ENCODE data around the gene SYCE3.
"Not testable (repeated sequence)": the region's sequence is repeated elsewhere in the genome, so short reads cannot be mapped to it uniquely, and the experiment has no call there.

The SYCE3 gene

DNA sequence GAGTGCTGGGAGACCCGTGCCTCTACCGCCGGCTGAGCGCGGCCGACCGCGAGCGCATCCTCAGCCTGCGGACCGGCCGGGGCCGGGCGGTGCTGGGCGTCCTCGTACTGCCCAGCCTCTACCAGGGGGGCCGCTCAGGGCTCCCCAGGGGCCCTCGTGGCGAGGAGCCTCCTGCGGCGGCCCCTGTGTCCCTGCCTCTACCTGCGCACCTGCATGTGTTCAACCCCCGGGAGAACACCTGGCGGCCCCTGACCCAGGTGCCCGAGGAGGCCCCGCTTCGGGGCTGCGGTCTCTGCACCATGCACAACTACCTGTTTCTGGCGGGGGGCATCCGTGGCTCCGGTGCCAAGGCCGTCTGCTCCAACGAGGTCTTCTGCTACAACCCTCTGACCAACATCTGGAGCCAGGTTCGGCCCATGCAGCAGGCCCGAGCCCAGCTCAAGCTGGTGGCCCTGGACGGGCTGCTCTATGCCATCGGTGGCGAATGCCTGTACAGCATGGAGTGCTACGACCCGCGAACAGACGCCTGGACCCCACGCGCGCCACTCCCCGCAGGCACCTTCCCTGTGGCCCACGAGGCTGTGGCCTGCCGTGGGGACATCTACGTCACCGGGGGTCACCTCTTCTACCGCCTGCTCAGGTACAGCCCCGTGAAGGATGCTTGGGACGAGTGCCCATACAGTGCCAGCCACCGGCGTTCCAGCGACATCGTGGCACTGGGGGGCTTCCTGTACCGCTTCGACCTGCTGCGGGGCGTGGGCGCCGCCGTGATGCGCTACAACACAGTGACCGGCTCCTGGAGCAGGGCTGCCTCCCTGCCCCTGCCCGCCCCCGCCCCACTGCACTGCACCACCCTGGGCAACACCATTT lies 13.6 kb downstream of the SYCE3 start:
- no peak for DNase-seq (ENCODE audit: low read depth)

- peak; percentile 50 for DNase-seq (ENCODE audit: low read depth)
Observed at GRCh38 chr22:50548040-50548920, 14.4 kb downstream of the SYCE3 start.

DNA sequence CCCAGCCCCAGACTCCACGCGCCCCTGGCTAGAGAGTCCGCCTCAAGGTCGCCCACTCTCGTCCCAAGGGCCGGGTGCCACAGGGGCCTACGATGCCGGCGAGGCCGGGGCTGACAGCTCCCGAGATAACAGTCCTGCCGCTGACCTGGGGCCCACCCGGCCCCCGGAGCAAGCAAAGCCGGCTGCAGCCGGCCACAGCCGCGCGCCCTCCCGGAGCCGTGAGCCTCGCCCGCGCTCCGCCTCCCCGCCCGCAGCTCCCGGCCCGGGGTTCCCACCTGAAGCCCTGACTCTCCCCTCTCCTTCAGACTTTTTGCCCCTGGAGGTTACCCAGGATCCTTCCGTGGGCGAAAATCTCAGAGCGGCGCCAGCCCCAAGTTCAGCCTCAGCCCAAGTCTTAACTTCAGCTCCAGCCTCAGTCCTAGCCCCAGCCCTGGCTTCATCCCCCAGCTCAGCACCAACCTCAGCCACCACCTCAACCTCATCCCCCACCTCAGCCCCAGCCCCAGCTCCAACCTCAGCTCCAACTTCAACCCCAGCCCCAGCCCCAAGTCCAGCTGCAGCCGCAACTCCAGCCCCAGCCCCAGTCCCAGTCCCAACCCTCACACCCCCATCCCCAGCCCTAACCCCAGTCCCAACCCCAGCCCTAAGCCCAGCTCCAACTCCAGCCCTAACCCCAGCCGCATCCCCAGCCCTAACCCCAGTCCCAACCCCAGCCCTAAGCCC lies 15.3 kb downstream of the SYCE3 start:
- DNase-seq (ENCODE audit: low read depth), result no peak

DNA sequence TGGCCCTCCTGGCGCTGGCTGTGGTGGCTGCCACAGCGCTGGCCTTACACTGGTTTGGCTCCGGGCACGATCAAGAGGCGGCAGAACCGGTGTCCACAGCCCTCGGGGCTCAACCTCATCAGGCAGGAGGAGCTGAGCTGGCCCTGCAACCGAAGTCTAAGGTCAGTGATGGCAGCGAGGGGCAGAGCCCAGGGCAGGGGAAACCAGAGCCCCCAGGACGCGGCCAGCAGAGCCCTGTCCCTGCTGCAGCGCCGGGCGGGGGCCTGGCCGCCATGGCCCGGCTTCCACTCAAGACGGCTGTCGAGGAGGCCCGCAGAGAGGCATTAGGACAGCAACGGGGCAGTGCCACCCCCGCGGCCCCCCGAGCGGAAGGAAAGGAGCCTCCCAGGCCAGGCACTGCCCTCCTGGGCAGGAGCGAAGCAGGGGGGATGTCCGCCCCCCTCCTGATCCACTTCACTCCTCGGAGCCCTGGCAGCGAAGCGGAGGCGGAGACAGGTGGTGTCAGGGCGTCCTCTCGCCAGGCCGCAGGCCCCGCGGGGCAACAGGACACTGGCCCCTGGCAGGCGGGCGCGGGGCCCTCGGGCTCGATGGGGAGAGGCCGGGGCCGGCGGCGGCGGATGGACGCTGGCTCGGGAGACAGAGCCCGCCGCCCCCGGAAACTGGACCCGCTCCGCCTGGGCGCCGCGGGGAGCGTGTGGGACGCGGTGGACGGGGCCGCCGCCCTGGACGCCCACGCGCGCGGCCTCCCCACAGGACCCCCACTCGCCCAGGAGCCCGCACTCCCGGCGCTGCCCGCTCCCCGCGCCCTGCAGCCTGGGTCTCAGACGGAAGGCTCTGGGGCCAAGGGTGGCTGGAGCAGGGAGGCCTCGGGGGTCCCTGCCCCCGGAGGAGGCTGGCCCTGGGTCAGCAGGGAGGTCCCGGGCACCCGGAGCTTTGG lies 16.1 kb downstream of the SYCE3 start:
- no peak for DNase-seq (ENCODE audit: low read depth)

DNA sequence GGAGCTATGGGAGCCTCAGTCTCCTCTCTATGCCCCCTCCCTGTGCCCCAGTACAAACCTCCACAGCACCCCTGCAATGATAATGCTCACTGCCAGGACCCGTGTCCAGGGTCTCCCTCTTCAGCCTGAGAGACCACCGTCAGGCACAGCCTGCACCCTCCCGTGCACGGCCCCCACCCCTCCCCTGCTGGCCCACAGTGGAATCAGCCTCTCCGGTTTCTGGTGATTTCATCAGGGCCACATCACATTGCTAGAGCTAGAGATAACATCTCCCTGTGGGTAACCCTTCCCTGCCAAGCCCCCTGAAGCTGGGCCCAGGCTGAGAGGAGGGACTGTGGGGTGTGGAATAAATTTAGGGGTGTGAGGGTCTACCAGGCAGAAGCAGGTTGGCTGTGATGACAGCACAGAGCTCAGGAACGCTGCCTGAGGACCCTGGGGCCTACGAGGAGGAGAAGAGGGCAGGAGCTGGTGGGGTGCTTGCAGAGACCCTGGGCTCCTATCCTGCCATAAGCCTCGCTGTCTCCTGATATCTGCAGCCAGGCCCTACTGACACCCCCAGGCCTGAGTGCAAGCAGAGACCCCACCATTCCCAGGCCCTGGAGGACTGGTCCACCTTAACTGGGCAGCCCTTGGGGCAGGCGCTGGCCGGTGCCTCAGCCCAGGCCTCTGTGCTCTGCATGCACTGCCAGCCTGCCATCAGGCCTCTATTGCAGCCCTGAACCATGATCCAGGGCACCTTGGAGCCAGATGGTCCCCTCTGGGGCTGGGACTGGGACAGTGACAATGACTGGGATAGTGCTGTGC lies 17.0 kb downstream of the SYCE3 start, which contains the start of gene KLHDC7B:
Gene KLHDC7B (plus strand): TSS at position 378 of the 804 bp plus-strand sequence. CDS start 345 bp downstream, at position 723.
- DNase-seq (ENCODE audit: low read depth), result no peak

GRCh38 chr22:50544746-50545253 lies 17.9 kb downstream of the SYCE3 start:
- no peak for DNase-seq (ENCODE audit: low read depth)

GRCh38 chr22:50544078-50544745 lies 18.5 kb downstream of the SYCE3 start:
- DNase-seq (ENCODE audit: low read depth), result peak; percentile 74

GRCh38 chr22:50542416-50542927 lies 20.2 kb downstream of the SYCE3 start:
- DNase-seq (ENCODE audit: low read depth), result no peak

DNA sequence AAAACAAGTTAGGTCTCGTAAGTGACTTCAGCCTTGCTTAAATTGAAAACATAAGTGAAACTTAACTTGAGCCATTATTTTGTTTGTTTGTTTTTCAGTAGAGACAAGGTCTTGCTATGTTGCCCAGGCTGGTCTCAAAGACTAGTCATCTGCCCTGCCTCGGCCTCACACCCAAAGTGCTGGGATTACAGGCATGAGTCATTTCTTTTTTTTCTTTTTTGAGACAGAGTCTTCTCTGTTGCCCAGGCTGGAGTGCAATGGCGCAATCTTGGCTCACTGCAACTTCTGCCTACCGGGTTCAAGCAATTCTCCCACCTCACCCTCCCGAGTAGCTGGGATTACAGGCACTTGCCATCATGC lies 21.1 kb downstream of the SYCE3 start:
- DNase-seq (ENCODE audit: low read depth), result not testable (repeated sequence)

- DNase-seq (ENCODE audit: low read depth), result no peak
Observed at GRCh38 chr22:50540381-50540780, 22.3 kb downstream of the SYCE3 start.

DNA sequence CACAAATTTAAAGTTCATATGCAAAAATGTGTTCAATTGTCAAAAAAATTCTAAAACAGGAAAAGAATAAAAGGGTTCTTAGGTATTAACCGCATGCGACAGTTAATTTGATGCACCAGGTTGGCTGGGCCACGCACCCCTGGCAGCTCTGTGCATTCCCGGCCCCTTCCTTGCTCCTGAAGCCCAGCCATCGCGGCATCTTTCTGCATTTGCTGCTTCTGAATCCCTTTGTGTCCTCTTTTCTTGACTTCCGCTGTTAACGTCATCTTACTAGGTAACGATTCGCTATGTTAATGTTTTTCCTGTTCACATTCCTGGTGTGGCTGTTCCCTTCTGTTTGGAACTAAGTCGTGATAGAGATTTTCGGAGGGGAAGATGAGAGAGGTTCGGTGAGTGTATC lies 25.0 kb downstream of the SYCE3 start:
- no peak for DNase-seq (ENCODE audit: low read depth)

GRCh38 chr22:50536226-50536625 lies 26.5 kb downstream of the SYCE3 start:
- DNase-seq (ENCODE audit: low read depth), result no peak

- DNase-seq (ENCODE audit: low read depth), result no peak
Observed at GRCh38 chr22:50535113-50535512, 27.6 kb downstream of the SYCE3 start.

GRCh38 chr22:50533856-50534711 lies 28.6 kb downstream of the SYCE3 start:
- not testable (repeated sequence) for DNase-seq (ENCODE audit: low read depth)

GRCh38 chr22:50532824-50533796 lies 29.6 kb downstream of the SYCE3 start:
- no peak for DNase-seq (ENCODE audit: low read depth)

DNA sequence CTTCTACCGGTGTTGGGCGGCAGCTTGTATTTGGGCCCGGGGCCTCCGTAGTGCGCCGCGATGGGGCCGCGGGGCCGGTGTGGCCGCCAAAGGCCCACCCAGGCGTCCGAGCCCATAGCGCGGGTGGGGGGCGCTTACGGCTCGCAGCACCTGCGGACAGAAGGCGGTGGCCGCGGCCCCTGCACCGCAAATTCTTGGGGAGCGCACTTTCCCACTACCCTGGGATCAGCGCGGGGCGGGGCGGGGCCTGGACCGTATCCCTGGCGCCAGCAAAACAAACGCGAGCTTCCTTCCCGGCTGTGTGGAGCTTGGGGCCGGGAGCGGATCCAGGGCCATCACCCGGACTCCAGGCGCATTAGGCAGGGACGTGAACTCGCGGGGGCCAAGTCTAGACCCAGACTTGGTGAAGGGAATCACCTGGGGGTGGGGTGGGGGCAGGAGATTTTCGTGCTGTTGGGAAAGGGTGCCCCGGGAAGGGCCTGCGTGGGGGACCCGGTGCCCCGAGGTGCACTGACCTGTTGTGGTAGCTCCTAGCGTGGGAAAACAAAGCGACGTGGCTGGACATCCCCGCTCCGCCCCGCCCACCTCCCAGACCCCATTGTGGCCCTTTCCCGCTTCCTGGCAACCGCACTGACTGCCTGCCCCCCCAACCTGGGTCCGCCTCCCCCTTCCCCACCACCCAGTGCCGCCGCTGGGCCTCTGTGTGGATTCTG lies 30.6 kb downstream of the SYCE3 start:
- DNase-seq (ENCODE audit: low read depth), result no peak

Measured in activated T-cell treated with anti-CD3 and anti-CD28 coated beads for 24 hours (primary cell).